IMR-90 (cell line): ENCODE data around the gene GRM4. TPM values are rescaled to one million over a fixed set of nuclear protein-coding genes. Genes with fewer than 3 reads are reported as not detected.

Experiments
- ATAC-seq: fragments of 200-7000 bp; cut with Tn5 transposase; 2 replicates; pipeline ENCODE4 v1.9.1; 2020; ENCODE audit warnings: low read depth, mild to moderate bottlenecking, moderate library complexity
- BruUV-seq: library from RNA; stranded (reverse); fragments of 400-500 nt; replicated peaks from 2 replicates; lab custom pipeline; 2021; lab: Mats Ljungman, UMichigan
- CTCF ChIA-PET: fragments of 300-600 bp; formaldehyde crosslinking; extraction: SDS; loops from one replicate; lab custom pipeline; 2021; ENCODE audit warnings: antibody characterized with exemption; lab: Yijun Ruan, JAX
- POLR2A ChIA-PET: fragments of 300-600 bp; sonication (Branson Sonifier 250); formaldehyde crosslinking; loops from one replicate; lab custom pipeline; 2022; ENCODE audit warnings: antibody characterized with exemption; ENCODE audit not compliant: unreplicated experiment; lab: Charles Lee
- DNase-seq: peaks from one replicate; pipeline ENCODE4 v3.0.0; 2013
- H2AFZ ChIP-seq: replicated peaks from 2 replicates; pipeline ENCODE3; 2013; ENCODE audit warnings: low read length, mild to moderate bottlenecking; ENCODE audit not compliant: poor library complexity
- H2AK5ac ChIP-seq: 2 replicates; pipeline ENCODE4 v1.6.1; 2013; ENCODE audit warnings: low read depth, low read length, inconsistent platforms
- H2AK9ac ChIP-seq: replicated peaks from 2 replicates; pipeline ENCODE3; 2013; ENCODE audit warnings: mild to moderate bottlenecking, low read depth, low read length, moderate library complexity; ENCODE audit not compliant: poor library complexity
- H2BK120ac ChIP-seq: 2 replicates; pipeline ENCODE4 v1.6.1; 2013; ENCODE audit warnings: low read depth, low read length, inconsistent platforms
- H2BK15ac ChIP-seq: 3 replicates; pipeline ENCODE4 v1.6.1; 2013; ENCODE audit warnings: low read depth, low read length, inconsistent platforms
- H2BK20ac ChIP-seq: 2 replicates; pipeline ENCODE4 v1.6.1; 2013; ENCODE audit warnings: low read depth, mild to moderate bottlenecking, inconsistent platforms, low read length, moderate library complexity
- H2BK5ac ChIP-seq: 2 replicates; pipeline ENCODE4 v1.6.1; 2013; ENCODE audit warnings: mild to moderate bottlenecking, low read depth, low read length, inconsistent platforms; ENCODE audit not compliant: poor library complexity, severe bottlenecking
- H3K14ac ChIP-seq: replicated peaks from 2 replicates; pipeline ENCODE4 v1.6.1; 2013; ENCODE audit warnings: low read depth, low read length, inconsistent platforms
- H3K18ac ChIP-seq: 2 replicates; pipeline ENCODE4 v1.6.1; 2013; ENCODE audit warnings: low read depth, low read length, control low read depth
- H3K23ac ChIP-seq: 2 replicates; pipeline ENCODE4 v1.6.1; 2013; ENCODE audit warnings: low read depth, low read length, inconsistent platforms
- H3K27ac ChIP-seq: 2 replicates; pipeline ENCODE4 v1.5.1; 2013; ENCODE audit warnings: mild to moderate bottlenecking, control low read depth, low read length; ENCODE audit not compliant: insufficient read depth
- H3K27me3 ChIP-seq: 2 replicates; pipeline ENCODE4 v1.6.1; 2013; ENCODE audit warnings: low read length; ENCODE audit not compliant: control insufficient read depth, insufficient read depth
- H3K36me3 ChIP-seq: 2 replicates; pipeline ENCODE4 v1.6.1; 2013; ENCODE audit warnings: low read length, mixed read lengths; ENCODE audit not compliant: control insufficient read depth, insufficient read depth
- H3K4ac ChIP-seq: 2 replicates; pipeline ENCODE4 v1.6.1; 2013; ENCODE audit warnings: low read depth, low read length, inconsistent platforms
- H3K4me1 ChIP-seq: 2 replicates; pipeline ENCODE4 v1.6.1; 2013; ENCODE audit warnings: low read length, mixed read lengths; ENCODE audit not compliant: control insufficient read depth, insufficient read depth
- H3K4me2 ChIP-seq: 2 replicates; pipeline ENCODE4 v1.6.1; 2013; ENCODE audit warnings: low read depth, mild to moderate bottlenecking, control low read depth, low read length, moderate library complexity
- H3K4me3 ChIP-seq: 2 replicates; pipeline ENCODE4 v1.5.1; 2013; ENCODE audit warnings: low read depth, mild to moderate bottlenecking, control low read depth, low read length, moderate library complexity; ENCODE audit not compliant: insufficient read depth
- H3K56ac ChIP-seq: 2 replicates; pipeline ENCODE4 v1.6.1; 2013; ENCODE audit warnings: low read length, inconsistent platforms; ENCODE audit not compliant: insufficient read depth; ENCODE audit errors: extremely low read depth
- H3K79me1 ChIP-seq, 2 experiments: 2 replicates each; pipeline ENCODE4 v1.6.1; 2013; ENCODE audit warnings: low read length in 2 of 2, inconsistent platforms in 1 of 2, low read depth in 1 of 2
- H3K9ac ChIP-seq: 2 replicates; pipeline ENCODE4 v1.6.1; 2013; ENCODE audit warnings: low read depth, low read length, control low read depth
- H3K9me1 ChIP-seq: 2 replicates; pipeline ENCODE4 v1.6.1; 2013; ENCODE audit warnings: low read length, inconsistent platforms; ENCODE audit not compliant: insufficient read depth
- H3K9me3 ChIP-seq: 2 replicates; pipeline ENCODE4 v1.6.1; 2013; ENCODE audit warnings: low read length; ENCODE audit not compliant: control insufficient read depth, insufficient read depth
- H4K20me1 ChIP-seq: 2 replicates; pipeline ENCODE4 v1.6.1; 2013; ENCODE audit warnings: low read length, inconsistent platforms; ENCODE audit not compliant: insufficient read depth
- H4K5ac ChIP-seq: 2 replicates; pipeline ENCODE4 v1.6.1; 2013; ENCODE audit warnings: mild to moderate bottlenecking, low read depth, low read length, control low read depth
- H4K8ac ChIP-seq, 2 experiments: 2 replicates each; pipeline ENCODE4 v1.6.1; 2013; ENCODE audit warnings: low read depth in 2 of 2, low read length in 2 of 2, control low read depth in 1 of 2, inconsistent platforms in 1 of 2
- H4K91ac ChIP-seq: 2 replicates; pipeline ENCODE4 v1.6.1; 2013; ENCODE audit warnings: low read depth, low read length, inconsistent platforms; ENCODE audit not compliant: insufficient read depth
- BHLHE40 ChIP-seq: fragments of 150-350 bp; IDR thresholded peaks from 2 replicates; pipeline ENCODE4 v1.6.1; 2016; ENCODE audit warnings: mild to moderate bottlenecking, low read depth, low read length
- CEBPB ChIP-seq: IDR thresholded peaks from 2 replicates; pipeline ENCODE4 v1.6.1; 2012; ENCODE audit warnings: low read depth, low read length, improper control_type of control experiment
- FOS ChIP-seq: fragments of 150-350 bp; IDR thresholded peaks from 2 replicates; pipeline ENCODE4 v1.6.1; 2016; ENCODE audit warnings: low read depth, low read length
- MAFK ChIP-seq: IDR thresholded peaks from 2 replicates; pipeline ENCODE4 v1.6.1; 2012; ENCODE audit warnings: low read depth, low read length, improper control_type of control experiment
- MXI1 ChIP-seq: IDR thresholded peaks from 2 replicates; pipeline ENCODE4 v1.6.1; 2012; ENCODE audit warnings: low read depth, mild to moderate bottlenecking, low read length, moderate library complexity, borderline replicate concordance
- RAD21 ChIP-seq: IDR thresholded peaks from 2 replicates; pipeline ENCODE4 v1.6.1; 2012; ENCODE audit warnings: low read length, improper control_type of control experiment
- WGBS, 2 experiments: methylation state at CpG; one replicate each; pipeline versions ENCODE4 v1.1.5 to v1.1.7; 2013; ENCODE audit warnings: missing lambda C conversion rate in 2 of 2; ENCODE audit not compliant: insufficient read length in 1 of 2; ENCODE audit errors: extremely low coverage in 2 of 2; 5-methylcytosine and 5-hydroxymethylcytosine counted together
- dilution Hi-C: fragments of 300-500 bp; cut with HindIII; formaldehyde crosslinking; loops from one replicate; pipeline ENCODE4 v1.14.3; 2018; ENCODE audit warnings: low sequenced_read_pairs; ENCODE audit not compliant: unreplicated experiment
- in situ Hi-C: fragments of 300-500 bp; cut with MboI; formaldehyde crosslinking; loops from 3 replicates; pipeline ENCODE4 v1.14.3; 2019; ENCODE audit warnings: low sequenced_read_pairs, inconsistent platforms, mixed read lengths
- intact Hi-C: fragments of 100-400 bp; cut with micrococcal nuclease; formaldehyde crosslinking; loops from 2 replicates; pipeline ENCODE4 v1.10.0; 2022
- polyA plus RNA-seq, 3 experiments: library from polyadenylated mRNA; depleted of rRNA; stranded (reverse); fragments of >200 nt; gene quantifications; 2 replicates each; pipeline ENCODE4 v1.2.3, GENCODE V29; 2012; ENCODE audit warnings: low replicate concordance in 1 of 3
- total RNA-seq: library from RNA; depleted of rRNA; stranded (reverse); fragments of >200 nt; gene quantifications from 2 replicates; pipeline ENCODE4 v1.2.3, GENCODE V29; 2012
- TF ChIP-seq, protein P1 (sequence below): fragments of 150-350 bp; IDR thresholded peaks from 2 replicates; pipeline ENCODE4 v1.6.1; 2017; ENCODE audit warnings: mild to moderate bottlenecking, antibody characterized with exemption, low read length, low read depth
- TF ChIP-seq, protein P2 (sequence below): conservative IDR thresholded peaks from 2 replicates; pipeline ENCODE4 v1.5.1; 2012; ENCODE audit warnings: mild to moderate bottlenecking, low read depth, low read length, improper control_type of control experiment

GRM4 gene
- total and polyA plus RNA-seq, 2 of the 4 experiments (the other 2 are of a cell fraction), result 0.02 TPM; not detected in 1

DNA sequence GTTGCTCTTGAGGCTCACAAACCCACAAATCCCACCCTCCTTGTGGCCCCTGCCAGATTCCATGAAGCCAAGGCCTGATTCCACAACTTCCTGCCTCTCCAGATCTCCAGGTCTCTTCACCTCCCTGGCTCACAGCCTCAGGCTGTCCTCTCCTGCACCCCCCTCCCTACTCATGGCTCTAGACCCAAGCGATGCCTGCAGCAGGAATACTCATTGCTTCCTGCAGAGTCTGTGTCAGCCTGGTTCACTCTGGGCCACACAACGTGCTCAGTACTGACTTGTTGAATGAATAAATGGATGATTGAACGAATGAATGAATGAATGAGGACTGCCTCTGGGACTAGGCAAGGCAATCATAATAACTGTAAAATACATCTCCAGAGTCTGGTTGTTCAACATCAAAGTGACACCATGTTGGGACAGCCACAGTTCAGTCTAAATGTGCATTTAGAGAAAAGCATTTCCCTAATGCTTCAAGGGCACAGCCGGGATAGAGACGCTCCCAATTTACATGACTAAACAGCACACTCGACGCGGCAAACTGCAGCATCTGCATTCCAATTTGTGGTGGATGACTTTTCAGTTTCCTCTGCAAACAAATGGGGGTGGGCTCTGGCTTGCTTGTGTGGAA lies 139.9 kb downstream of the GRM4 start:
- no peak overlapping the region for H4K8ac ChIP-seq
- in situ Hi-C loops, result no loop called here
- no peak overlapping the region for H3K9ac ChIP-seq
- no TSS peak for BruUV-seq
- WGBS, 2 experiments, result no CpG with 5 or more reads among the region's 8 CpGs
- peaks cover 3% of the 10 kb centered on the region; the same call in 1 of the 2 replicates for H3K9me3 ChIP-seq
- H3K27ac ChIP-seq, result no peak overlapping the region
- no peak overlapping the region for H4K91ac ChIP-seq
- TF ChIP-seq, protein P1, sequence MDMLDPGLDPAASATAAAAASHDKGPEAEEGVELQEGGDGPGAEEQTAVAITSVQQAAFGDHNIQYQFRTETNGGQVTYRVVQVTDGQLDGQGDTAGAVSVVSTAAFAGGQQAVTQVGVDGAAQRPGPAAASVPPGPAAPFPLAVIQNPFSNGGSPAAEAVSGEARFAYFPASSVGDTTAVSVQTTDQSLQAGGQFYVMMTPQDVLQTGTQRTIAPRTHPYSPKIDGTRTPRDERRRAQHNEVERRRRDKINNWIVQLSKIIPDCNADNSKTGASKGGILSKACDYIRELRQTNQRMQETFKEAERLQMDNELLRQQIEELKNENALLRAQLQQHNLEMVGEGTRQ, result no peak
- TF ChIP-seq FOS (no peak), MXI1 (no peak), MAFK (no peak), CEBPB (no peak), RAD21 (no peak), BHLHE40 (no peak)
- TF ChIP-seq, protein P2, sequence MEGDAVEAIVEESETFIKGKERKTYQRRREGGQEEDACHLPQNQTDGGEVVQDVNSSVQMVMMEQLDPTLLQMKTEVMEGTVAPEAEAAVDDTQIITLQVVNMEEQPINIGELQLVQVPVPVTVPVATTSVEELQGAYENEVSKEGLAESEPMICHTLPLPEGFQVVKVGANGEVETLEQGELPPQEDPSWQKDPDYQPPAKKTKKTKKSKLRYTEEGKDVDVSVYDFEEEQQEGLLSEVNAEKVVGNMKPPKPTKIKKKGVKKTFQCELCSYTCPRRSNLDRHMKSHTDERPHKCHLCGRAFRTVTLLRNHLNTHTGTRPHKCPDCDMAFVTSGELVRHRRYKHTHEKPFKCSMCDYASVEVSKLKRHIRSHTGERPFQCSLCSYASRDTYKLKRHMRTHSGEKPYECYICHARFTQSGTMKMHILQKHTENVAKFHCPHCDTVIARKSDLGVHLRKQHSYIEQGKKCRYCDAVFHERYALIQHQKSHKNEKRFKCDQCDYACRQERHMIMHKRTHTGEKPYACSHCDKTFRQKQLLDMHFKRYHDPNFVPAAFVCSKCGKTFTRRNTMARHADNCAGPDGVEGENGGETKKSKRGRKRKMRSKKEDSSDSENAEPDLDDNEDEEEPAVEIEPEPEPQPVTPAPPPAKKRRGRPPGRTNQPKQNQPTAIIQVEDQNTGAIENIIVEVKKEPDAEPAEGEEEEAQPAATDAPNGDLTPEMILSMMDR, result no peak
- no peaks in the 10 kb centered on the region for H4K20me1 ChIP-seq
- no peak overlapping the region for H2BK20ac ChIP-seq
- no peak overlapping the region for H3K18ac ChIP-seq
- no peak overlapping the region for H2BK120ac ChIP-seq
- dilution Hi-C loops, result no loop called here
- ChIA-PET CTCF (no interaction called here), POLR2A (no interaction called here)
- H3K36me3 ChIP-seq, result no peaks in the 10 kb centered on the region
- H3K79me1 ChIP-seq, result no peaks in the 10 kb centered on the region
- no peak overlapping the region for H3K23ac ChIP-seq
- DNase-seq (no peak), ATAC-seq (no peak)
- intact Hi-C loops, result no loop called here
- no peak overlapping the region for H3K4me3 ChIP-seq
- H3K9me1 ChIP-seq, result no peaks in the 10 kb centered on the region
- H2AK5ac ChIP-seq, result no peak overlapping the region
- H4K5ac ChIP-seq, result no peak overlapping the region
- H3K56ac ChIP-seq, result no peak overlapping the region
- H2AK9ac ChIP-seq, result no peak overlapping the region
- H3K27me3 ChIP-seq, result peaks cover 37% of the 10 kb centered on the region
- H2BK15ac ChIP-seq, result no peak overlapping the region
- H2BK5ac ChIP-seq, result no peak overlapping the region
- no peak overlapping the region for H3K14ac ChIP-seq
- no peak overlapping the region for H3K4me2 ChIP-seq
- H2AFZ ChIP-seq, result no peak overlapping the region
- no peak overlapping the region for H3K4ac ChIP-seq
- H3K4me1 ChIP-seq, result no peaks in the 10 kb centered on the region
